CD14-positive monocyte (primary cell): ENCODE measurements around the gene COQ2. TPM values are rescaled to one million over a fixed set of nuclear protein-coding genes. Genes with fewer than 3 reads are reported as not detected.

Experiments used
- DNase-seq, 3 donors: peaks; one replicate each; pipeline ENCODE4 v3.0.0-alpha.2; 2011 to 2022
- H2AFZ ChIP-seq: 2 replicates; pipeline ENCODE4 v1.6.0; 2012; ENCODE audit warnings: mild to moderate bottlenecking, low read depth, low read length, inconsistent platforms; ENCODE audit not compliant: insufficient read depth, poor library complexity, severe bottlenecking
- H3K27ac ChIP-seq, 2 donors: 1 replicate in 1 of 2; 2 replicates in 1 of 2; pipeline ENCODE4 v1.5.1; 2012 to 2013; ENCODE audit warnings: low read length in 2 of 2, control low read depth in 1 of 2, inconsistent platforms in 1 of 2, low read depth in 1 of 2, mild to moderate bottlenecking in 1 of 2
- H3K27me3 ChIP-seq, 2 donors: one replicate each; pipeline versions ENCODE4 v1.6.0 to v1.6.1; 2011 to 2013; ENCODE audit warnings: low read length in 2 of 2; ENCODE audit not compliant: control insufficient read depth in 2 of 2, insufficient read depth in 2 of 2
- H3K36me3 ChIP-seq, 2 donors: replicated peaks in 1 of 2; 1 replicate in 1 of 2; 2 replicates in 1 of 2; pipeline versions ENCODE4 v1.5.1 to v1.6.1; 2012 to 2013; ENCODE audit warnings: low read length in 2 of 2, control low read depth in 1 of 2, inconsistent platforms in 1 of 2, mild to moderate bottlenecking in 1 of 2; ENCODE audit not compliant: insufficient read depth in 2 of 2, control insufficient read depth in 1 of 2
- H3K4me1 ChIP-seq, 2 donors: 1 replicate in 1 of 2; 2 replicates in 1 of 2; pipeline versions ENCODE4 v1.5.1 to v1.6.1; 2012 to 2013; ENCODE audit warnings: low read length in 2 of 2, control low read depth in 1 of 2, inconsistent platforms in 1 of 2, mild to moderate bottlenecking in 1 of 2, moderate library complexity in 1 of 2; ENCODE audit not compliant: insufficient read depth in 2 of 2, control insufficient read depth in 1 of 2
- H3K4me2 ChIP-seq: replicated peaks from 2 replicates; pipeline ENCODE3; 2012; ENCODE audit warnings: low read length, moderate library complexity, mild to moderate bottlenecking; ENCODE audit not compliant: poor library complexity, severe bottlenecking; ENCODE audit errors: extremely low read depth
- H3K4me3 ChIP-seq, 3 experiments: fragments of 200-600 bp in 1 of 3; sonication (generic) in 1 of 3; replicated peaks in 1 of 3; 1 replicate in 2 of 3; 2 replicates in 1 of 3; pipeline ENCODE4 v1.5.1; 2011 to 2013; ENCODE audit warnings: low read length in 3 of 3, mild to moderate bottlenecking in 3 of 3, control low read depth in 2 of 3, low read depth in 2 of 3, inconsistent platforms in 1 of 3, moderate library complexity in 1 of 3
- H3K79me2 ChIP-seq: 2 replicates; pipeline ENCODE4 v1.6.0; 2012; ENCODE audit warnings: mild to moderate bottlenecking, control low read depth, inconsistent platforms, low read length, moderate library complexity; ENCODE audit not compliant: insufficient read depth
- H3K9ac ChIP-seq: 2 replicates; pipeline ENCODE4 v1.6.0; 2017; ENCODE audit warnings: low read length, mild to moderate bottlenecking; ENCODE audit not compliant: insufficient read depth, poor library complexity, severe bottlenecking
- H3K9me3 ChIP-seq, 2 donors: replicated peaks in 1 of 2; 1 replicate in 1 of 2; 2 replicates in 1 of 2; pipeline versions ENCODE4 v1.5.1 to v1.6.1; 2012 to 2013; ENCODE audit warnings: low read length in 2 of 2, control low read depth in 1 of 2; ENCODE audit not compliant: control insufficient read depth in 1 of 2, insufficient read depth in 1 of 2
- H4K20me1 ChIP-seq: 2 replicates; pipeline ENCODE4 v1.6.0; 2012; ENCODE audit warnings: mild to moderate bottlenecking, low read length, control low read depth, moderate library complexity; ENCODE audit not compliant: insufficient read depth
- H3K27ac Mint-ChIP-seq, 7 donors: one replicate each; pipeline ENCODE4 v1.8.0; 2020; ENCODE audit warnings: mild to moderate bottlenecking in 7 of 7, mixed read lengths in 7 of 7, moderate library complexity in 6 of 7, inconsistent platforms in 2 of 7
- H3K27me3 Mint-ChIP-seq, 3 donors: one replicate each; pipeline ENCODE4 v1.8.0; 2021 to 2022; ENCODE audit warnings: low read depth in 3 of 3, mild to moderate bottlenecking in 3 of 3, mixed read lengths in 3 of 3, moderate library complexity in 3 of 3, inconsistent platforms in 1 of 3
- H3K36me3 Mint-ChIP-seq, 2 donors: one replicate each; pipeline ENCODE4 v1.8.0; 2020; ENCODE audit warnings: mixed read lengths in 2 of 2, inconsistent platforms in 1 of 2, mild to moderate bottlenecking in 1 of 2
- H3K4me1 Mint-ChIP-seq: one replicate; pipeline ENCODE4 v1.8.0; 2020; ENCODE audit warnings: mild to moderate bottlenecking, mixed read lengths
- H3K4me3 Mint-ChIP-seq, 2 donors: one replicate each; pipeline ENCODE4 v1.8.0; 2020; ENCODE audit warnings: mild to moderate bottlenecking in 2 of 2, mixed read lengths in 2 of 2, moderate library complexity in 1 of 2
- H3K9me3 Mint-ChIP-seq, 7 donors: one replicate each; pipeline ENCODE4 v1.8.0; 2020 to 2022; ENCODE audit warnings: mixed read lengths in 7 of 7, mild to moderate bottlenecking in 6 of 7, moderate library complexity in 6 of 7, inconsistent platforms in 2 of 7
- CTCF ChIP-seq: fragments of 200-600 bp; IDR thresholded peaks from one replicate; pipeline ENCODE4 v1.8.0; 2022; ENCODE audit warnings: antibody characterized with exemption, mild to moderate bottlenecking
- WGBS: methylation state at CpG from one replicate; pipeline ENCODE4 v1.1.5; 2013; ENCODE audit warnings: missing lambda C conversion rate; ENCODE audit not compliant: insufficient coverage; 5-methylcytosine and 5-hydroxymethylcytosine counted together
- intact Hi-C, 2 donors: fragments of 100-400 bp; cut with micrococcal nuclease; formaldehyde crosslinking; loops; one replicate each; pipeline versions ENCODE4 v1.15.0 to v1.15.1; 2023
- polyA plus RNA-seq, 3 donors: library from polyadenylated mRNA; depleted of rRNA in 1 of 3; unstranded in 2 of 3; stranded (reverse) in 1 of 3; fragments of 300-500 nt in 2 of 3; fragments of >200 nt in 1 of 3; fragmentation: Illumina TruSeq in 2 of 3; gene quantifications; 1 replicate in 2 of 3; 2 replicates in 1 of 3; pipeline ENCODE4 v1.2.3, GENCODE V29; 2012 to 2021
- small RNA-seq: library from RNA; depleted of rRNA; stranded (forward); fragments of <200 nt; gene quantifications from one replicate; pipeline ENCODE3, GENCODE V24; 2012; ENCODE audit warnings: low read depth; ENCODE audit not compliant: insufficient read length

The COQ2 gene
- polyA plus RNA-seq, 3 donors, result 14.7 to 48.6 (median 40.7) TPM

- TF ChIP-seq CTCF, result no peak
- peak overlapping the region in 2 of 3 experiments; percentile 11 to 59 for H3K4me3 ChIP-seq
Measured at GRCh38 chr4:83216959-83217683, 67.5 kb downstream of the COQ2 start.

GRCh38 chr4:83214079-83214478, 70.5 kb downstream of the COQ2 start:
- Mint-ChIP-seq H3K4me1 (peaks cover 74% of the 10 kb centered on the region), H3K4me3 (no peak overlapping the region), H3K36me3 (peaks cover 4 to 10% of the 10 kb centered on the region in 2 donors), H3K27ac (no peak overlapping the region), H3K9me3 (peaks cover 0 to 4% (median 0%) of the 10 kb centered on the region in 7 donors), H3K27me3 (peaks cover 0 to 3% (median 0%) of the 10 kb centered on the region in 3 donors)
- no peaks in the 10 kb centered on the region for H3K27me3 ChIP-seq
- no peak overlapping the region for H3K4me3 ChIP-seq
- peaks cover 3% of the 10 kb centered on the region for H3K79me2 ChIP-seq
- H2AFZ ChIP-seq, result no peak overlapping the region
- TF ChIP-seq CTCF, result no peak
- H3K4me2 ChIP-seq, result no peak overlapping the region
- H3K27ac ChIP-seq, result no peak overlapping the region
- no peak overlapping the region for H3K9ac ChIP-seq
- H3K4me1 ChIP-seq, result peaks cover 55 to 68% of the 10 kb centered on the region in 2 donors
- H4K20me1 ChIP-seq, result no peaks in the 10 kb centered on the region
- no peaks in the 10 kb centered on the region for H3K9me3 ChIP-seq
- intact Hi-C loops, result loop anchor here in 1 of 2 donors (5.0 kb wide), 1 partner anchor 38 kb away; no protein-coding TSS in a partner anchor
- DNase-seq, result no peak
- no peaks in the 10 kb centered on the region for H3K36me3 ChIP-seq

More at GRCh38 chr4:83216959-83217683, 67.5 kb downstream of the COQ2 start:
- Mint-ChIP-seq H3K27me3 (peaks cover 0 to 5% (median 0%) of the 10 kb centered on the region in 3 donors), H3K36me3 (peaks cover 2 to 14% of the 10 kb centered on the region in 2 donors), H3K9me3 (peaks cover 0 to 4% (median 0%) of the 10 kb centered on the region in 7 donors), H3K4me1 (peaks cover 62% of the 10 kb centered on the region), H3K27ac (peak overlapping the region; percentile 87 to 97 (median 95)), H3K4me3 (peak overlapping the region; percentile 57 to 85)
- H3K79me2 ChIP-seq, result peaks cover 3% of the 10 kb centered on the region
- H3K9me3 ChIP-seq, result no peaks in the 10 kb centered on the region
- no peaks in the 10 kb centered on the region for H3K27me3 ChIP-seq
- no peak for DNase-seq
- peak overlapping the region; percentile 17 for H3K9ac ChIP-seq
- H3K4me1 ChIP-seq, result peaks cover 46 to 55% of the 10 kb centered on the region in 2 donors
- H4K20me1 ChIP-seq, result no peaks in the 10 kb centered on the region
- H2AFZ ChIP-seq, result peak overlapping the region; percentile 81
- peak overlapping the region; percentile 77 to 91 for H3K27ac ChIP-seq
- H3K4me2 ChIP-seq, result peak overlapping the region; percentile 72
- H3K36me3 ChIP-seq, result no peaks in the 10 kb centered on the region
- intact Hi-C loops, result no loop called here
- 93% methylated on average over 8 of the region's 10 CpGs for WGBS

Small RNAs within 50 kb of the gene (small RNA-seq; reads per million reads assigned to genes)
- gene AC114781.3, result not detected

Other genes starting within 250 kb of the COQ2 start
- 10 to 100 TPM; 16.0 to 54.7 (median 54.5) TPM for gene COPS4, start 249.6 kb downstream of the COQ2 start, polyA plus RNA-seq
- 100 to 1,000 TPM; 114 to 626 (median 170) TPM for gene PLAC8, start 170.1 kb downstream of the COQ2 start, polyA plus RNA-seq
- 10 to 100 TPM; 21.2 to 65.8 (median 31.2) TPM for gene HPSE, start 50.0 kb upstream of the COQ2 start, polyA plus RNA-seq
- gene HELQ, start 171.0 kb upstream of the COQ2 start, polyA plus RNA-seq, result 10 to 100 TPM in 2 of 3 donors, 1 to 10 TPM in 1; 7.0 to 11.3 (median 11.1) TPM
- gene MRPS18C, start 171.3 kb upstream of the COQ2 start, polyA plus RNA-seq, result 10 to 100 TPM; 13.6 to 70.5 (median 42.4) TPM
- gene ABRAXAS1, start 200.3 kb upstream of the COQ2 start, polyA plus RNA-seq, result 10 to 100 TPM in 1 of 3 donors, 1 to 10 TPM in 2; 6.0 to 10.8 (median 6.8) TPM